KBM-7 (cell line): ENCODE results near the gene RFX7.
"Not testable (repeated sequence)": the region's sequence is repeated elsewhere in the genome, so short reads cannot be mapped to it uniquely, and the experiment has no call there.

ENCODE experiments used
- DNase-seq: peaks from one replicate; pipeline ENCODE4 v3.0.0-alpha.2; 2015
- in situ Hi-C: fragments of 300-500 bp; cut with MboI; formaldehyde crosslinking; loops from 2 replicates; pipeline ENCODE4 v1.14.3; 2020; ENCODE audit warnings: low sequenced_read_pairs, low pct_unique_long_range_greater_than_20kb, mixed read lengths

The RFX7 gene

GRCh38 chr15:56168394-56168793 lies 75.3 kb downstream of the RFX7 start:
- in situ Hi-C loops, result no loop called here
- DNase-seq, result no peak

- in situ Hi-C loops, result no loop called here
- no peak for DNase-seq
These were observed 78.4 kb downstream of the RFX7 start for GRCh38 chr15:56165234-56165633.

GRCh38 chr15:56160966-56161365 lies 82.7 kb downstream of the RFX7 start:
- DNase-seq, result no peak
- in situ Hi-C loops, result no loop called here

GRCh38 chr15:56156877-56157276 lies 86.8 kb downstream of the RFX7 start:
- DNase-seq, result no peak
- in situ Hi-C loops, result no loop called here

GRCh38 chr15:56155278-56155677 lies 88.4 kb downstream of the RFX7 start:
- DNase-seq, in situ Hi-C loops: not testable (repeated sequence)

GRCh38 chr15:56154768-56155167 lies 88.9 kb downstream of the RFX7 start:
- DNase-seq, in situ Hi-C loops: not testable (repeated sequence)

GRCh38 chr15:56150204-56150603 lies 93.5 kb downstream of the RFX7 start:
- in situ Hi-C loops, result no loop called here
- no peak for DNase-seq

GRCh38 chr15:56148064-56148463 lies 95.6 kb downstream of the RFX7 start:
- in situ Hi-C loops, result no loop called here
- no peak for DNase-seq

- in situ Hi-C loops, result no loop called here
- no peak for DNase-seq
These were observed 96.9 kb downstream of the RFX7 start for GRCh38 chr15:56146756-56147155.

GRCh38 chr15:56128081-56128480 lies 115.6 kb downstream of the RFX7 start:
- in situ Hi-C loops, result no loop called here
- DNase-seq, result no peak

GRCh38 chr15:56126409-56126808 lies 117.3 kb downstream of the RFX7 start:
- no peak for DNase-seq
- in situ Hi-C loops, result no loop called here

GRCh38 chr15:56124391-56124790 lies 119.3 kb downstream of the RFX7 start:
- in situ Hi-C loops, result no loop called here
- DNase-seq, result no peak

GRCh38 chr15:56105855-56106254 lies 137.8 kb downstream of the RFX7 start:
- in situ Hi-C loops, result no loop called here
- no peak for DNase-seq

- no peak for DNase-seq
- in situ Hi-C loops, result no loop called here
These were observed 141.2 kb downstream of the RFX7 start for GRCh38 chr15:56102441-56102840.

- in situ Hi-C loops, result no loop called here
- DNase-seq, result no peak
These were observed 144.4 kb downstream of the RFX7 start for GRCh38 chr15:56099311-56099710.

GRCh38 chr15:56098195-56098863 lies 145.3 kb downstream of the RFX7 start:
- no peak for DNase-seq
- in situ Hi-C loops, result no loop called here

- no peak for DNase-seq
- in situ Hi-C loops, result no loop called here
These were observed 148.3 kb downstream of the RFX7 start for GRCh38 chr15:56095406-56095805.

- DNase-seq, result no peak
- in situ Hi-C loops, result no loop called here
These were observed 149.5 kb downstream of the RFX7 start for GRCh38 chr15:56094171-56094570.

- no peak for DNase-seq
- in situ Hi-C loops, result no loop called here
These were observed 155.3 kb downstream of the RFX7 start for GRCh38 chr15:56088389-56088788.

GRCh38 chr15:56086566-56086965 lies 157.1 kb downstream of the RFX7 start:
- peak; percentile 42 for DNase-seq
- in situ Hi-C loops, result no loop called here

GRCh38 chr15:56082263-56082761 lies 161.4 kb downstream of the RFX7 start:
- DNase-seq, result no peak
- in situ Hi-C loops, result no loop called here
